GM19351 (cell line): Measurements from ENCODE around the gene ERBIN.

Experiments used
- ATAC-seq: cut with Tn5 transposase; IDR thresholded peaks from one replicate; pipeline ENCODE4 v1.9.1; 2021; ENCODE audit warnings: mild to moderate bottlenecking, moderate library complexity; ENCODE audit not compliant: unreplicated experiment

The ERBIN gene

DNA sequence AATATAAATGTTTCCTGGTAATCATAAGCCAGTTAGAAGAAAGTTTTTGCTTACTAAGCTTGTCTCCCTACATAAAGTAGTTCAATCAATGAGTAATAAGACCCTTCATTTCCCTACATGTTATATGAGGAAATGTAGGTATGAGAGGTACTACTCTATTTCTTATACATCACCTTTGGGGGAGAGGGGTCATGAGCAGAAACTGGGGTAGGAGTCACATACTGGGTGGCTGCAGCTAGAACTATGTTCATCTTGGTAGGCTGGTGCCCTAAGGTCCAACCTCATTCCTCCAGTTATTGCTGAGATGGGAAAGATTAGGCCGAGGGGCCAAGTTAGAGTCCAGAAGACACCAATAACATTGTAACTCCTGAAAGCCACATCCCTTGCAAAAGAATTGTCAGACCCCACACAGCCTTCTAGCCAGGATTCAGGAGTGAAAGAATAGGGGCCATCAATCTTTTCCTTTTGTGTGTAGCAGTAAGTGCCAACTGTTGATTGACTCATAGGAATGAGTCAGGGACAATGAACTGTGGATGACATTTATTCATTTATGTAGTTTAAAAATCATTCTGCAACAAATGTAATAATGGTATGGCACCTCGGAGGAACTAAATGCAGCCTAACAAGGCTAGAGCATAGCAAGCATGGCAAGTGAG is 196.1 kb downstream of the ERBIN start:
- ATAC-seq = no peak

DNA sequence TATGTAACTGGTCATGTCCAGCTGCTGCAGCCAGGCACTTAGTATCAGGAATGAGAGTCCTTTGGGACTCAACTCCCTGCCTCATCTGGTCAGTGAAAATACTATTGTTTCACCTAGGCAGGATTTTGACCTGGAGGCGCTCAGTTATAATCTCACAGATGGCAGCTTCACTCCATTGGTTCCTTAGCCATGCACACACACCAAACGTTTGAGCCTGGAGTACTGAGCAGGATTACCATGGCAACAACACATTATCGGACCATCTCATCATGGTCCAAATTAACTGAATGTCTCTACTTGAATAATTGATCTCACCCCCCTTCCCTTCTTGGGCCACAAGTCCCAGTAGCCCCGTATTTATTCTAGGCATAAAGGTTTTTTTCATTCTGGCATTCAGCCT is 202.8 kb downstream of the ERBIN start:
- no peak for ATAC-seq

DNA sequence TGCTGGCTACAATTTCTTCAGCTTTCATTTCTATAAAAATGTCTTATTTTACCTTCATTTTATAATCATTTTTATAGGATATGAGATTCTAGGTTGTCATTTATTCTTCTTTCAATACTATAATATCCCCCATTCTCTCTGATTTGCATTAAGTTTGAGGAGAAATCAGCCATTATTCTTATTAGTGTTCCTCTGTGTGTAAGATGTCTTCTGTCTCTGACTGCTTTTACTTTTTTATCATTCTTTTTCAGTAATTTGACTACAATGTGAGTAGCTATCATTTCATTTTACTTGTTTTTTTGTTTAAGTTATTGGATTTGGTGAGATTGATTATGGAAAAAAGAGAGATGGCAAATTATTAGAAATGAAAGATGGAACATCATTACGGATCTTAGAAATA is 204.1 kb downstream of the ERBIN start:
- no peak for ATAC-seq
